OCI-LY7 (cell line): ENCODE measurements around the gene B2M. TPM values are rescaled to one million over a fixed set of nuclear protein-coding genes. Genes with fewer than 3 reads are reported as not detected.

ENCODE experiments used
- BruUV-seq: library from RNA; stranded (reverse); fragments of 400-500 nt; replicated peaks from 2 replicates; lab custom pipeline; 2021; lab: Mats Ljungman, UMichigan
- CTCF ChIA-PET: fragments of 300-600 bp; sonication (Branson Sonifier 250); formaldehyde crosslinking; loops from one replicate; lab custom pipeline; 2022; ENCODE audit warnings: antibody characterized with exemption; ENCODE audit not compliant: unreplicated experiment; lab: Charles Lee
- POLR2A ChIA-PET: fragments of 300-600 bp; sonication (Branson Sonifier 250); formaldehyde crosslinking; loops from one replicate; lab custom pipeline; 2022; ENCODE audit warnings: antibody characterized with exemption; lab: Charles Lee
- DNase-seq: peaks from one replicate; pipeline ENCODE4 v3.0.0-alpha.2; 2015; ENCODE audit warnings: low spot score
- H2AFZ ChIP-seq: fragments of 200-600 bp; sonication (generic), shearing (Covaris generic); 2 replicates; pipeline ENCODE4 v1.6.1; 2014; ENCODE audit warnings: mild to moderate bottlenecking, antibody characterized with exemption, low read length, moderate library complexity
- H3K27ac ChIP-seq: fragments of 200-600 bp; sonication (generic); 2 replicates; pipeline ENCODE4 v1.5.1; 2014; ENCODE audit warnings: mixed run types, low read depth, mild to moderate bottlenecking, moderate library complexity, low read length, inconsistent platforms; ENCODE audit not compliant: poor library complexity, severe bottlenecking
- H3K36me3 ChIP-seq: fragments of 200-600 bp; sonication (generic); 2 replicates; pipeline ENCODE4 v1.6.1; 2014; ENCODE audit warnings: mild to moderate bottlenecking, antibody characterized with exemption, low read length, moderate library complexity, mixed read lengths; ENCODE audit not compliant: insufficient read depth
- H3K4me1 ChIP-seq: fragments of 200-600 bp; sonication (generic); 2 replicates; pipeline ENCODE4 v1.5.1; 2014; ENCODE audit warnings: mild to moderate bottlenecking, low read length; ENCODE audit not compliant: insufficient read depth, poor library complexity, severe bottlenecking
- H3K4me2 ChIP-seq: fragments of 200-600 bp; sonication (generic); 2 replicates; pipeline ENCODE4 v1.6.1; 2014; ENCODE audit warnings: mild to moderate bottlenecking, low read length
- H3K4me3 ChIP-seq: fragments of 200-600 bp; sonication (generic); 2 replicates; pipeline ENCODE4 v1.5.1; 2014; ENCODE audit warnings: mild to moderate bottlenecking, low read depth, low read length; ENCODE audit not compliant: poor library complexity, severe bottlenecking
- H3K79me2 ChIP-seq: fragments of 200-600 bp; sonication (generic); 2 replicates; pipeline ENCODE4 v1.6.1; 2016; ENCODE audit warnings: low read depth, mild to moderate bottlenecking, low read length, moderate library complexity, mixed read lengths; ENCODE audit not compliant: insufficient read depth
- H3K9me2 ChIP-seq: fragments of 200-600 bp; sonication (generic); 2 replicates; pipeline ENCODE4 v1.6.1; 2016; ENCODE audit warnings: mild to moderate bottlenecking, low read length, mixed read lengths; ENCODE audit not compliant: insufficient read depth
- H3K9me3 ChIP-seq: fragments of 200-600 bp; sonication (generic); 2 replicates; pipeline ENCODE4 v1.6.1; 2014; ENCODE audit warnings: mild to moderate bottlenecking, mixed run types, low read length, mixed read lengths
- H4K20me1 ChIP-seq: fragments of 200-600 bp; sonication (generic); 2 replicates; pipeline ENCODE4 v1.6.1; 2014; ENCODE audit warnings: mild to moderate bottlenecking, antibody characterized with exemption, low read length, moderate library complexity, mixed read lengths; ENCODE audit not compliant: insufficient read depth
- CTCF ChIP-seq: fragments of 200-600 bp; sonication (generic); conservative IDR thresholded peaks from 2 replicates; pipeline ENCODE4 v1.5.1; 2014; ENCODE audit warnings: mild to moderate bottlenecking, antibody characterized with exemption, low read length, moderate library complexity, mixed read lengths
- EZH2phosphoT487 ChIP-seq: fragments of 200-600 bp; sonication (generic); IDR thresholded peaks from 2 replicates; pipeline ENCODE4 v1.6.1; 2018; ENCODE audit warnings: low read depth, borderline replicate concordance, mild to moderate bottlenecking, mixed run types, antibody characterized with exemption, low read length, moderate library complexity, mixed read lengths
- intact Hi-C: fragments of 100-400 bp; cut with micrococcal nuclease; formaldehyde crosslinking; loops from one replicate; pipeline ENCODE4 v1.10.0; 2022; ENCODE audit not compliant: unreplicated experiment
- total RNA-seq, 2 experiments: library from RNA; depleted of rRNA in 1 of 2; stranded (reverse); fragments of >200 nt in 1 of 2; shearing (Covaris generic) in 1 of 2; gene quantifications; 2 replicates each; pipeline ENCODE4 v1.2.3, GENCODE V29; 2014 to 2022

Gene B2M
- total RNA-seq, 2 experiments from 2014 or later: 1,161 to 1,738 TPM

- peak; percentile 61 for DNase-seq
- Histone ChIP-seq H3K9me2 (no peaks in the 10 kb centered on the region), H4K20me1 (no peaks in the 10 kb centered on the region), H3K4me3 (peak overlapping the region; percentile 37), H3K36me3 (no peaks in the 10 kb centered on the region), H2AFZ (peak overlapping the region; percentile 94), H3K4me1 (peaks cover 74% of the 10 kb centered on the region), H3K79me2 (peaks cover 14% of the 10 kb centered on the region), H3K27ac (peak overlapping the region; percentile 63), H3K9me3 (no peaks in the 10 kb centered on the region), H3K4me2 (peak overlapping the region; percentile 59)
- ChIA-PET CTCF (interaction anchor here (1.0 to 1.1 kb wide), 2 partner anchors 45 to 60 kb away, joined by 3 to 4 read pairs; partner anchors contain the start of genes B2M and PATL2), POLR2A (interaction anchor here (1.0 to 6.2 kb wide), 5 partner anchors 11 to 71 kb away, joined by 3 to 68 read pairs (median 6); partner anchors contain the start of genes B2M, PATL2 and TRIM69)
- intact Hi-C loops: no loop called here
- no TSS peak for BruUV-seq
- TF ChIP-seq EZH2phosphoT487: no peak
- peak; percentile 35; the same call in 1 of the 2 replicates for TF ChIP-seq CTCF
Observed at GRCh38 chr15:44666210-44667038, 44.9 kb upstream of the B2M start.

GRCh38 chr15:44667039-44667360, 44.3 kb upstream of the B2M start:
- DNase-seq: no peak
- no TSS peak for BruUV-seq
- ChIA-PET CTCF (interaction anchor here (1.1 kb wide), 1 partner anchor 60 kb away, joined by 4 read pairs; no protein-coding TSS in a partner anchor), POLR2A (interaction anchor here (1.0 to 6.2 kb wide), 5 partner anchors 11 to 70 kb away, joined by 3 to 68 read pairs (median 6); partner anchors contain the start of genes B2M, PATL2 and TRIM69)
- peak overlapping the region; percentile 63 for H3K27ac ChIP-seq
- no peaks in the 10 kb centered on the region for H4K20me1 ChIP-seq
- H3K9me2 ChIP-seq: no peaks in the 10 kb centered on the region
- no peaks in the 10 kb centered on the region for H3K36me3 ChIP-seq
- H3K4me1 ChIP-seq: peaks cover 74% of the 10 kb centered on the region
- H3K79me2 ChIP-seq: peaks cover 8% of the 10 kb centered on the region
- H3K4me2 ChIP-seq: peak overlapping the region; percentile 59
- peak overlapping the region; percentile 94 for H2AFZ ChIP-seq
- TF ChIP-seq EZH2phosphoT487 (no peak), CTCF (0 out of 2 replicates have a peak, but pooled peaks have one; percentile 5)
- peak overlapping the region; percentile 37 for H3K4me3 ChIP-seq
- intact Hi-C loops: no loop called here
- H3K9me3 ChIP-seq: no peaks in the 10 kb centered on the region
